HEK293T (cell line): ENCODE results near the gene GPATCH8.

Source experiments
- BHLHE40 ChIP-seq: fragments of 450-650 bp; IDR thresholded peaks from 2 replicates; pipeline ENCODE4 v1.6.1; 2016; ENCODE audit warnings: mild to moderate bottlenecking, moderate library complexity, borderline replicate concordance
- ELF4 ChIP-seq: fragments of 450-650 bp; IDR thresholded peaks from 2 replicates; pipeline ENCODE4 v1.6.1; 2017; ENCODE audit warnings: antibody characterized with exemption
- FOXA1 ChIP-seq: fragments of 450-650 bp; IDR thresholded peaks from 2 replicates; pipeline ENCODE4 v1.6.1; 2016; ENCODE audit warnings: mild to moderate bottlenecking
- FOXK2 ChIP-seq: fragments of 450-650 bp; IDR thresholded peaks from 2 replicates; pipeline ENCODE4 v1.6.1; 2016; ENCODE audit warnings: mild to moderate bottlenecking
- FOXM1 ChIP-seq: fragments of 450-650 bp; IDR thresholded peaks from 2 replicates; pipeline ENCODE4 v1.6.1; 2017; ENCODE audit warnings: mild to moderate bottlenecking, borderline replicate concordance
- HDGF ChIP-seq: fragments of 450-650 bp; IDR thresholded peaks from 2 replicates; pipeline ENCODE4 v1.6.1; 2017; ENCODE audit warnings: antibody characterized with exemption, borderline replicate concordance
- NFRKB ChIP-seq: fragments of 450-650 bp; IDR thresholded peaks from 2 replicates; pipeline ENCODE4 v1.6.1; 2016; ENCODE audit warnings: mild to moderate bottlenecking, moderate library complexity
- SUZ12 ChIP-seq: fragments of 450-650 bp; IDR thresholded peaks from 2 replicates; pipeline ENCODE4 v1.6.1; 2016; ENCODE audit warnings: mild to moderate bottlenecking
- ZNF384 ChIP-seq: fragments of 450-650 bp; IDR thresholded peaks from 2 replicates; pipeline ENCODE4 v1.6.1; 2016
- TF ChIP-seq, protein P1 (sequence below): fragments of 450-650 bp; IDR thresholded peaks from 2 replicates; pipeline ENCODE4 v1.6.1; 2016

GRCh38 chr17:44502598-44503146 is 534 bp downstream of the GPATCH8 start:
- TF ChIP-seq NFRKB: no peak
- TF ChIP-seq ELF4: no peak
- no peak for TF ChIP-seq BHLHE40
- TF ChIP-seq FOXM1: no peak
- TF ChIP-seq HDGF: no peak
- TF ChIP-seq FOXA1: no peak
- TF ChIP-seq, protein P1, sequence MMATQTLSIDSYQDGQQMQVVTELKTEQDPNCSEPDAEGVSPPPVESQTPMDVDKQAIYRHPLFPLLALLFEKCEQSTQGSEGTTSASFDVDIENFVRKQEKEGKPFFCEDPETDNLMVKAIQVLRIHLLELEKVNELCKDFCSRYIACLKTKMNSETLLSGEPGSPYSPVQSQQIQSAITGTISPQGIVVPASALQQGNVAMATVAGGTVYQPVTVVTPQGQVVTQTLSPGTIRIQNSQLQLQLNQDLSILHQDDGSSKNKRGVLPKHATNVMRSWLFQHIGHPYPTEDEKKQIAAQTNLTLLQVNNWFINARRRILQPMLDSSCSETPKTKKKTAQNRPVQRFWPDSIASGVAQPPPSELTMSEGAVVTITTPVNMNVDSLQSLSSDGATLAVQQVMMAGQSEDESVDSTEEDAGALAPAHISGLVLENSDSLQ: no peak
- TF ChIP-seq ZNF384: no peak
- no peak for TF ChIP-seq FOXK2
- no peak for TF ChIP-seq SUZ12
